ENCODE measurements around the gene OR10H5.

- TF ChIP-seq POLR2A (IDR thresholded peaks at IDR 0.05): no peak
- TF ChIP-seq CTCF (IDR thresholded peaks at IDR 0.05): no peak
These were observed 40.7 kb downstream of the OR10H5 start for GRCh38 chr19:15828121-15828610.
